ENCODE data around the gene CSMD2.

CSMD2 gene

GRCh38 chr1:34007760-34008159, 157.3 kb downstream of the CSMD2 start:
- no peak for DNase-seq (ENCODE audit: low read depth in 1 of 2, low spot score in 1 of 2)

- no peak for DNase-seq (ENCODE audit: low read depth in 1 of 2, low spot score in 1 of 2)
Measured at GRCh38 chr1:34005309-34005708, 159.7 kb downstream of the CSMD2 start.

GRCh38 chr1:34002810-34003209, 162.2 kb downstream of the CSMD2 start:
- no peak for DNase-seq (ENCODE audit: low read depth in 1 of 2, low spot score in 1 of 2)

- no peak for DNase-seq (ENCODE audit: low read depth in 1 of 2, low spot score in 1 of 2)
Measured at GRCh38 chr1:33997127-33998036, 167.6 kb downstream of the CSMD2 start.

GRCh38 chr1:33996281-33996680, 168.7 kb downstream of the CSMD2 start:
- DNase-seq (ENCODE audit: low read depth in 1 of 2, low spot score in 1 of 2): no peak

- no peak for DNase-seq (ENCODE audit: low read depth in 1 of 2, low spot score in 1 of 2)
Measured at GRCh38 chr1:33993301-33993700, 171.7 kb downstream of the CSMD2 start.

GRCh38 chr1:33990281-33990680, 174.7 kb downstream of the CSMD2 start:
- no peak for DNase-seq (ENCODE audit: low read depth in 1 of 2, low spot score in 1 of 2)

GRCh38 chr1:33988161-33988560, 176.9 kb downstream of the CSMD2 start:
- DNase-seq (ENCODE audit: low read depth in 1 of 2, low spot score in 1 of 2): no peak

GRCh38 chr1:33986390-33987095, 178.5 kb downstream of the CSMD2 start:
- DNase-seq (ENCODE audit: low read depth in 1 of 2, low spot score in 1 of 2): no peak

GRCh38 chr1:33985656-33986055, 179.4 kb downstream of the CSMD2 start:
- DNase-seq (ENCODE audit: low read depth in 1 of 2, low spot score in 1 of 2): no peak

GRCh38 chr1:33984906-33985565, 180.0 kb downstream of the CSMD2 start:
- no peak for DNase-seq (ENCODE audit: low read depth in 1 of 2, low spot score in 1 of 2)

- no peak for DNase-seq (ENCODE audit: low read depth in 1 of 2, low spot score in 1 of 2)
Measured at GRCh38 chr1:33982419-33982818, 182.6 kb downstream of the CSMD2 start.

GRCh38 chr1:33979341-33979740, 185.7 kb downstream of the CSMD2 start:
- no peak for DNase-seq (ENCODE audit: low read depth in 1 of 2, low spot score in 1 of 2)

GRCh38 chr1:33975961-33976360, 189.1 kb downstream of the CSMD2 start:
- no peak for DNase-seq (ENCODE audit: low read depth in 1 of 2, low spot score in 1 of 2)

GRCh38 chr1:33973799-33974545, 191.1 kb downstream of the CSMD2 start:
- no peak for DNase-seq (ENCODE audit: low read depth in 1 of 2, low spot score in 1 of 2)

GRCh38 chr1:33972676-33973395, 192.2 kb downstream of the CSMD2 start:
- DNase-seq (ENCODE audit: low read depth in 1 of 2, low spot score in 1 of 2): no peak

- DNase-seq (ENCODE audit: low read depth in 1 of 2, low spot score in 1 of 2): no peak
Measured at GRCh38 chr1:33971913-33972312, 193.1 kb downstream of the CSMD2 start.

- no peak for DNase-seq (ENCODE audit: low read depth in 1 of 2, low spot score in 1 of 2)
Measured at GRCh38 chr1:33971018-33971710, 193.9 kb downstream of the CSMD2 start.

- no peak for DNase-seq (ENCODE audit: low read depth in 1 of 2, low spot score in 1 of 2)
Measured at GRCh38 chr1:33970148-33970825, 194.7 kb downstream of the CSMD2 start.

Data from stimulated activated CD4-positive, alpha-beta T cell treated with anti-CD3 and anti-CD28 coated beads, Interleukin-15, amount 100 ng/mL, for 1 hour (primary cell).